HUES6 (cell line): Measurements from ENCODE around the gene SLC2A4RG.

Experiments
- H3K27ac ChIP-seq: 2 replicates; pipeline ENCODE4 v1.7.0; 2013; ENCODE audit warnings: low read depth, mild to moderate bottlenecking, low read length, inconsistent platforms
- H3K27me3 ChIP-seq: 2 replicates; pipeline ENCODE4 v1.6.1; 2013; ENCODE audit warnings: low read length; ENCODE audit not compliant: control insufficient read depth, insufficient read depth
- H3K36me3 ChIP-seq: 2 replicates; pipeline ENCODE4 v1.6.1; 2013; ENCODE audit warnings: low read length; ENCODE audit not compliant: control insufficient read depth, insufficient read depth
- H3K4me1 ChIP-seq: 2 replicates; pipeline ENCODE4 v1.6.1; 2013; ENCODE audit warnings: low read length; ENCODE audit not compliant: control insufficient read depth, insufficient read depth
- H3K4me3 ChIP-seq: 2 replicates; pipeline ENCODE4 v1.5.1; 2013; ENCODE audit warnings: low read depth, low read length
- H3K9ac ChIP-seq: one replicate; pipeline ENCODE4 v1.6.1; 2013; ENCODE audit warnings: mild to moderate bottlenecking, low read length
- H3K9me3 ChIP-seq: 2 replicates; pipeline ENCODE4 v1.6.1; 2013; ENCODE audit warnings: low read depth, low read length; ENCODE audit not compliant: control insufficient read depth, insufficient read depth

The SLC2A4RG gene

DNA sequence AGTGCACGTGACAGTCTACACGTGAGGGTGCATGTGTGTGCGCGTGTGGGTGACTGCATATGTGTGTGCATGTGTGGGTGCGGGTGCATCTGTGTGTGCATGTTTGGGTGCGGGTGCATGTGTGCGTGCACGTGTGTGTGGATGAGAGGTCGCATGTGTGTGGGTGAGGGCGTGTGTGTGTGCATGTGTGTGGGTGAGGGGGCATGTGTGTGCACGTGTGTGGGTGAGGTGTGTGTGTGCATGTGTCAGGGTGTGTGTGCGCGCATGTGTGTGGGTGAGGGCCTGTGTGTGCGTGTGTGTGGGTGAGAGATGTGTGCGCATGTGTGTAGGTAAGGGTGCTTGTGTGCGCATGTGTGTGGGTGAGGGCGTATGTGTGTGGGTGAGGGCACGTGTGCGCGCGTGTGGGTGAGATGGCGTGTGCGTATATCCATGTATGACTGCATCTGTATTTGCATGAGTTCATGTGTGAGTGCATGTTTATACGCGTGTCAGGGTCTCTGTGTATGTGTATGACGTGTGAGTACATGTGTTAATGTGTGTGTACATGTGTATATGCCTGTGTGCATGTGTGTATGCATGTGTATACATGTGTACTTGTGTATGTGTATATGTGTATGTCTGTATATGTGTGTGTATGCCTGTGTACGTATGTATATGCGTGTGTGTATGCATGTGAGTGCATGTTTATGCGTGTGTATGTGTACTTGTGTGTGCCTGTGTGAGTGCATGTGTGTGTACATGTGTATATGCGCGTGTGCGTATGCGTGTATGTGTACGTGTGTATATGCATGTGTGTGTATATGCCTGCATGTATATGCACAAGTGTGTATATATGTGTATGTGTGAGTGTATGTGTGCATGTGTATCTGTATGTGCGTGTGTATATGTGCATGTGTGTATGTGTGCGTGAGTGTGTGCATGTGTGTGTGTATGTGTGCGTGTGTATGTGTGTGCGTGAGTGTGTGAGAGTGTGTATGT, 7.2 kb upstream of the SLC2A4RG start:
- Histone ChIP-seq H3K27me3 (peaks cover 6% of the 10 kb centered on the region), H3K9ac (no peak overlapping the region), H3K4me1 (peaks cover 5% of the 10 kb centered on the region; the same call in 1 of the 2 replicates), H3K9me3 (no peaks in the 10 kb centered on the region), H3K27ac (no peak overlapping the region), H3K36me3 (peaks cover 48% of the 10 kb centered on the region), H3K4me3 (no peak overlapping the region)

DNA sequence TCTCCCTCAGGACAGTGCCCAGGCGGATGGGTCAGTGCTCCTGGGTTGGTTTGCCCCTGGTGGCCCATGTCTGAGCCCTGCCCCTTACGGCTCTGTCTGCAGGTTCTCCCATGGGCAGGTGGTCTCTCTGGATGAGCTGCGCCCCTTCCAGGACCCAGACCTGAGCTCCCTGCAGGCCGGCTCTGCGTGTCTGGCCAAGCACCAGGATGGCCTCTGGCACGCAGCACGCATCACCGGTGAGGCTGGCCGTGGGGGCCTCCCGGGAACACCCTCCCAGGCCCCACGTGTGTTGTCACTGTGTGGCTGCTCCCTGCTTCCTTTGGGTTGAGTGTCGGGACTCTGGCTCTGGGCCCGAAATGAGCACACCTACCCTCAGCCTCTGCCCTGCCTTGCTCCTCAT, 6.5 kb upstream of the SLC2A4RG start:
- H3K9ac ChIP-seq = no peak overlapping the region
- H3K36me3 ChIP-seq = peaks cover 48% of the 10 kb centered on the region
- no peaks in the 10 kb centered on the region for H3K9me3 ChIP-seq
- H3K4me1 ChIP-seq = peaks cover 7% of the 10 kb centered on the region
- peaks cover 8% of the 10 kb centered on the region for H3K27me3 ChIP-seq
- no peak overlapping the region for H3K4me3 ChIP-seq
- no peak overlapping the region for H3K27ac ChIP-seq

DNA sequence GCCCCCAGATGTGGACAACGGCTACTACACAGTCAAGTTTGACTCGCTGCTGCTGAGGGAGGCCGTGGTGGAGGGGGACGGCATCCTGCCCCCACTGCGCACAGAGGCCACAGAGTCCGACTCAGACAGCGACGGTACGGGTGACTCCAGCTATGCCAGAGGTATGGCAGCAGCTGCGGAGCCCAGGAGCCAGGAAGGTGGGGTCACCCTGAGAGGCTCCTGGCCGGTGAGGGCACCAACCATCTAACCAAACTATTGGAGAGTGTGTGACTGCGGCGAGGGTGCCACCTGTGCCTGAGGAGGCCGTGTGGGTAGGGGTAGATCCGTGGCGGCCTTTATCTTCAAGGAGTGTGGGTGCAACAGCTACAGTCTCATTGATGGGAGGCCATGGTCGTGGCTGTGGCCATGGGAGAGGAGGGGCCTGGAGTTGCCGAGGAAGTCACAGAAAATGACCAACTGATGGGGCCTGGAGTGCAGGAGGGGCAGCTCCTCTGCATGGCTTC, 5.9 kb upstream of the SLC2A4RG start:
- Histone ChIP-seq H3K27me3 (peaks cover 10% of the 10 kb centered on the region), H3K36me3 (peaks cover 48% of the 10 kb centered on the region), H3K9ac (no peak overlapping the region), H3K4me1 (peaks cover 12% of the 10 kb centered on the region), H3K4me3 (no peak overlapping the region), H3K9me3 (no peaks in the 10 kb centered on the region), H3K27ac (no peak overlapping the region)

DNA sequence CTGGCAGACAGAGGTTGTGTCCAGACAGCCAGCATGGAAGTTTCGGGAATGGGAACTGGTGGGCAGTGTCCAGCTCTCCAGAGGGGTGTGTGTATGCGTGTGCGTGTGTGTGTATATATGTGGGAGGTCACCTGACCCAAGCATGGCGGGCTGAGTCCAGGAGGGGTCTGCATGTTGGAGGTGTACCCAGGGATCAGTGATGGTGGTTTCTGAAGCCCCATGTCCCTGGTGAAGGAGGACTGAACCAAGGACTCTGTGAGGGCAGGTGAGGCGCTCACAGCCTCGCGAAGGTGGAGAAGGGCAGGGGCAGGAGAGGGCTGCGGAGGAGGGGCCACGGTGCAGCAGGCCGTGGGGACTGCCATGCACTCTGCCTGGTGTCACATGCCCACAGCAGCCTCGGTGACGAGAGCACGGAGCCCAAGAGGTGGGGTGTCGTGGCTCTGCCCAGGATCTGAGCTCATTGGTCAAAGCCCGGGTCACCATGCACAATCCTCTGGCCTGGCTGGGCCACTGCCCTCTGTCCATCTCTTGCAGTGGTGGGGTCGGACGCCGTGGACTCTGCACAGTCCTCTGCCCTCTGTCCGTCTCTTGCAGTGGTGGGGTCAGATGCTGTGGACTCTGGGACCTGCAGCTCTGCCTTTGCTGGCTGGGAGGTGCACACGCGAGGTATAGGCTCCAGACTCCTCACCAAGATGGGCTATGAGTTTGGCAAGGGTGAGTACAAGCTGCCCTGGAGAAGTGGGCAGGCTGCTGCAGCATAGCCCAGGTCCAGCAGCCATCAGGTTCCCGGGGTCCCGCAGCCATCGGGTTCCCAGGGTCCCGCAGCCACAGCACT, 5.2 kb upstream of the SLC2A4RG start:
- Histone ChIP-seq H3K9ac (no peak overlapping the region), H3K4me1 (peaks cover 13% of the 10 kb centered on the region), H3K27me3 (peaks cover 10% of the 10 kb centered on the region), H3K27ac (no peak overlapping the region), H3K9me3 (no peaks in the 10 kb centered on the region), H3K36me3 (peaks cover 48% of the 10 kb centered on the region), H3K4me3 (no peak overlapping the region)

DNA sequence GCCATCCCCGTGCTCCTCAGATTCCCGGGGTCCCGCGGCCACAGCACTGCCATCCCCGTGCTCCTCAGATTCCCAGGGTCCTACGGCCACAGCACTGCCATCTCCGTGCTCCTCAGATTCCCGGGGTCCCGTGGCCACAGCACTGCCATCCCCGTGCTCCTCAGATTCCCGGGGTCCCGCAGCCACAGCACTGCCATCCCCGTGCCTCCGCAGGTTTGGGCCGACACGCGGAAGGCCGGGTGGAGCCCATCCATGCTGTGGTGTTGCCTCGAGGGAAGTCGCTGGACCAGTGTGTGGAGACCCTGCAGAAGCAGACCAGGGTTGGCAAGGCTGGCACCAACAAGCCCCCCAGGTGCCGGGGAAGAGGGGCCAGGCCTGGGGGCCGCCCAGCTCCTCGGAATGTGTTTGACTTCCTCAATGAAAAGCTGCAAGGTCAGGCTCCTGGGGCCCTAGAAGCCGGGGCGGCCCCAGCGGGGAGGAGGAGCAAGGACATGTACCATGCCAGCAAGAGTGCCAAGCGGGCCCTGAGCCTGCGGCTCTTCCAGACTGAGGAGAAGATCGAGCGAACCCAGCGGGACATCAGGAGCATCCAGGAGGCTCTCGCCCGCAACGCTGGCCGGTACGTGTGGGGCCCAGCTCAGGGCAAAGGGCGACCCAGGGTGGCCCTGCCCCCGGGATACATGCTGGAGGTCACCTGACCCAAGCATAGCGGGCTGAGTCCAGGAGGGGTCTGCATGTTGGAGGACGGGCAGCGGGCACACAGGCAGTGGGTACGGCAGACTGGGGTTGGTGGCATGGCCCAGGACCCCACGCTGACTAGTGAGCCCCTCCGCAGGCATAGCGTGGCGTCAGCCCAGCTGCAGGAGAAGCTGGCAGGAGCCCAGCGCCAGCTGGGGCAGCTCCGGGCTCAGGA, 4.4 kb upstream of the SLC2A4RG start:
- peaks cover 10% of the 10 kb centered on the region for H3K27me3 ChIP-seq
- no peaks in the 10 kb centered on the region for H3K9me3 ChIP-seq
- H3K27ac ChIP-seq = no peak overlapping the region
- H3K9ac ChIP-seq = no peak overlapping the region
- no peak overlapping the region for H3K4me3 ChIP-seq
- H3K4me1 ChIP-seq = peaks cover 13% of the 10 kb centered on the region
- H3K36me3 ChIP-seq = peaks cover 44% of the 10 kb centered on the region

DNA sequence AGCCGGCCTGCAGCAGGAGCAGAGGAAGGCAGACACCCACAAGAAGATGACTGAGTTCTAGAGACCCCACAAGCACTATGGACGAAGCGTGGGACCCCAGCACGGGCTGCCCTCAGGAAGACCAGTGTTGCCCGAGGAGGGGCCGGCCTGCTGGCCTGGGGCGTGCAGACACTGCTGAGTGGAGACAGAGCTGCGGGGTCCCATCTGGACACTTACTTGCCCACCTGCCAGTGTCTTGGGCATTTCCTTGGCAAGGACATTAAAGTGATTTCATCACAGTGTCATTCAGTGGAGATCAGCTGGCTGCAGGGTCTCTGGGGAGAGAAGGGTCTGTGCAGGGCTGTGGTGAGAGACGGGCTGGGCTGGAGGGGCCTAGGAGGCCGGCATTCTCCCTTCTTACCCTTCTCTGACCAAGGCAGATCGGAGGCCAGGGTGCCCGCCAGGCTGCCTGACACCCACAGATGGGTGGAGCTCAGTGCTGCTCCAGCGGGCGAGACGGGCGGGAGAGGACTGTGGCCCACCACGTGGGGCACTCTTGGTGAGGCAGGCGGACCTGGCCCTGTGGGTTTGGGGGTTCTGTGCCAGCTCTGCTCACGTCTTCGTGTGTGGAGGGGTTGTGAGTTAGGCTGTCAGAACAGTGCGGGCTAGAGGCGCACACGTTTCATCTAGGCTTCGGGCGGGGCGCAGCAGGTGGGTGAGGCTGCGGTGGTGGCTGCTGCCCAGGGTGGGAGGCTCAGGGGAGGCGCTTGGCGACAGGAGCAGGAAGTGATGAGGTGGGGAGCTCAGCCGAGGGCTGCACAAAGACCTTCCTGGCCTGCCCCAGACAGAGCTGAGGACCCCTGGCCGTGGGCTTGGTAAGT, 3.5 kb upstream of the SLC2A4RG start, which contains the start of gene LIME1:
Gene LIME1, plus strand, starts transcription at position 806 of the 860 bp plus-strand sequence. CDS start 886 bp downstream, outside the sequence.
- Histone ChIP-seq H3K9me3 (no peaks in the 10 kb centered on the region), H3K27me3 (peaks cover 10% of the 10 kb centered on the region), H3K27ac (no peak within 1 kb of the TSS), H3K9ac (peak within 1 kb of the TSS; percentile 34), H3K4me1 (peaks cover 16% of the 10 kb centered on the region), H3K36me3 (peaks cover 42% of the 10 kb centered on the region), H3K4me3 (peak within 1 kb of the TSS; percentile 59)

DNA sequence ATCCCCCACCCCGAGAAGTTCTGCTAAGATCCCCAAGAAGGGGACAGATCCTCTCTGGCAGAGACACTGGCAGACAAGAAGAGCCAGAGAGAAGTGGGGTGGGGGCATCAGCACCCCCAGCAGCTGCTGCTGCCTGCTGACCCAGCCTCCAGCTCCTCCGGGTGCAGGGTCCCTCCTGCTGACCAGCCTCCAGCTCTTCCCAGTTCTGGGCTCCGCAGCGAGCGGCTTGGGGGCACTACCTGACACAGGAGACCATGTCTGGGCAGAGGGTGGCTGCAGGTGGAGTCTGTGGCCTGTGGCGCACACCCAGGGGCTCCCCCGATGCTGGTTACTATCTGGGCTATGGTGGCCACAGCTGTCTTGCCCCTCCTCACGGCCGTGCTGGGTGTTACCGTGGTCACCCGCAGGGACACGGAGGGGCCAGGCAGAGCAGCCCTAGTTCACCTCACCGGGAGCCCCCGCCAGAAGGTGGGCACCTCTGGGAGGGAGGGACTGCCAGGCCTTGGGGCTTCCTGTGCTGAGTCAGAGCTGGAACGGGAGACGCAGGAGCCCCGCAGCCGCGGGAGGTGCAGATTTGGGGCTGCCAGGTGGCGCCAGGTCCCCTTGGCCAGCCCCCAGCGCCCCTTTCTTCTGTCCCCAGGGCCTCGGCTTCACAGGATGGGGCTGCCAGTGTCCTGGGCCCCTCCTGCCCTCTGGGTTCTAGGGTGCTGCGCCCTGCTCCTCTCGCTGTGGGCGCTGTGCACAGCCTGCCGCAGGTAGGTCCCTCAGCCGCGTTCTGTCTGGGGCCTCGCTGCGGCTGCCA, 2.5 kb upstream of the SLC2A4RG start:
- H3K9ac ChIP-seq = peak overlapping the region; percentile 34
- H3K36me3 ChIP-seq = peaks cover 38% of the 10 kb centered on the region
- H3K9me3 ChIP-seq = no peaks in the 10 kb centered on the region
- H3K4me1 ChIP-seq = peaks cover 23% of the 10 kb centered on the region
- H3K27me3 ChIP-seq = peaks cover 10% of the 10 kb centered on the region
- peak overlapping the region; percentile 59 for H3K4me3 ChIP-seq
- no peak overlapping the region for H3K27ac ChIP-seq

DNA sequence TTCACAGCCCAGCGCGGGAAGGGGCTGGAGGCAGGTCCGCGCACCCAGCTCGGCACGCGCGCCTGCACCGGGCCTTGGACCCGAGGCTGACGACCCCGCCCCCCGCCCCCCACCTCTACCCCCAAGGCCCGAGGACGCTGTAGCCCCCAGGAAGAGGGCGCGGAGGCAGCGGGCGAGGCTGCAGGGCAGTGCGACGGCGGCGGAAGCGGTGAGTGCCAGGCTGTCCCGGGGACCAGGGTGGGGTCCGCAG, 2.0 kb upstream of the SLC2A4RG start:
- Histone ChIP-seq H3K36me3 (peaks cover 39% of the 10 kb centered on the region), H3K27ac (no peak overlapping the region), H3K9ac (peak overlapping the region; percentile 37), H3K4me1 (peaks cover 23% of the 10 kb centered on the region), H3K9me3 (no peaks in the 10 kb centered on the region), H3K4me3 (peak overlapping the region; percentile 59), H3K27me3 (peaks cover 10% of the 10 kb centered on the region)

DNA sequence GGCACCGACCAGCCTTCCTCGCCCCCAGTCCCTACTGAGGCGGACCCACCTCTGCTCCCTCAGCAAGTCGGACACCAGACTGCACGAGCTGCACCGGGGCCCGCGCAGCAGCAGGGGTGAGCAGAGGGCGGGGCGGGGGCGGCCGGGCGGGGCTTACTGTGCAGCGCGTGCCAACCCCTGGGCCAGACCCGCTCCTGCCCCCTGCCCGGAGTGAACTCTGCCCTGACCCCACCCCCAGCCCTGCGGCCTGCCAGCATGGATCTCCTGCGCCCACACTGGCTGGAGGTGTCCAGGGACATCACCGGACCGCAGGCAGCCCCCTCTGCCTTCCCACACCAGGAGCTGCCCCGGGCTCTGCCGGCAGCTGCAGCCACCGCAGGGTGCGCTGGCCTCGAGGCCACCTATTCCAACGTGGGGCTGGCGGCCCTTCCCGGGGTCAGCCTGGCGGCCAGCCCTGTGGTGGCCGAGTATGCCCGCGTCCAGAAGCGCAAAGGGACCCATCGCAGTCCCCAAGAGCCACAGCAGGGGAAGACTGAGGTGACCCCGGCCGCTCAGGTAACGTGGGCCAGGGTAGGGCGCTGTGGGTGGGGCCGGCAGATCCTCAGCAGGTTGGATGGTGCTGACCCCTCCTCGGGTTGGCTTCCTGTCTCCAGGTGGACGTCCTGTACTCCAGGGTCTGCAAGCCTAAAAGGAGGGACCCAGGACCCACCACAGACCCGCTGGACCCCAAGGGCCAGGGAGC, 1.5 kb upstream of the SLC2A4RG start:
- Histone ChIP-seq H3K4me1 (peaks cover 23% of the 10 kb centered on the region), H3K27ac (no peak overlapping the region), H3K9me3 (no peaks in the 10 kb centered on the region), H3K36me3 (peaks cover 37% of the 10 kb centered on the region), H3K4me3 (peak overlapping the region; percentile 59), H3K9ac (peak overlapping the region; percentile 37), H3K27me3 (peaks cover 10% of the 10 kb centered on the region)
